Lung (tissue), 12 donors: ENCODE data around the gene FCN3. TPM values are rescaled to one million over a fixed set of nuclear protein-coding genes. Genes with fewer than 3 reads are reported as not detected.

ENCODE experiments used
- ATAC-seq: fragments of 200-7000 bp; cut with Tn5 transposase; one replicate; pipeline ENCODE4 v1.9.1; 2020; ENCODE audit warnings: moderate number of reproducible peaks; ENCODE audit not compliant: insufficient read depth, low FRiP score
- DNase-seq, 3 donors: peaks; one replicate each; pipeline ENCODE4 v3.0.0-alpha.2; 2013 to 2017
- H3K27ac ChIP-seq, 2 donors: one replicate each; pipeline ENCODE4 v1.5.1; 2013; ENCODE audit warnings: mild to moderate bottlenecking in 2 of 2, moderate library complexity in 2 of 2, control low read depth in 1 of 2, inconsistent platforms in 1 of 2, low read depth in 1 of 2, low read length in 1 of 2
- H3K27me3 ChIP-seq, 3 donors: one replicate each; pipeline ENCODE4 v1.5.1; 2013; ENCODE audit warnings: low read length in 2 of 3; ENCODE audit not compliant: control insufficient read depth in 3 of 3, insufficient read depth in 3 of 3
- H3K36me3 ChIP-seq, 4 donors: one replicate each; pipeline ENCODE4 v1.5.1; 2013; ENCODE audit warnings: low read length in 4 of 4, mild to moderate bottlenecking in 1 of 4, moderate library complexity in 1 of 4; ENCODE audit not compliant: control insufficient read depth in 4 of 4, insufficient read depth in 4 of 4
- H3K4me1 ChIP-seq, 5 donors: one replicate each; pipeline ENCODE4 v1.5.1; 2013; ENCODE audit warnings: low read length in 5 of 5, mild to moderate bottlenecking in 2 of 5, moderate library complexity in 1 of 5; ENCODE audit not compliant: control insufficient read depth in 5 of 5, insufficient read depth in 5 of 5
- H3K4me3 ChIP-seq: one replicate; pipeline ENCODE4 v1.5.1; 2013; ENCODE audit warnings: mild to moderate bottlenecking, control low read depth, moderate library complexity
- H3K9ac ChIP-seq, 2 donors: one replicate each; pipeline ENCODE4 v1.5.1; 2013; ENCODE audit warnings: low read length in 2 of 2, control low read depth in 1 of 2; ENCODE audit not compliant: insufficient read depth in 1 of 2
- H3K9me3 ChIP-seq, 4 donors: one replicate each; pipeline ENCODE4 v1.5.1; 2013; ENCODE audit warnings: low read length in 3 of 4, mild to moderate bottlenecking in 1 of 4, moderate library complexity in 1 of 4; ENCODE audit not compliant: control insufficient read depth in 4 of 4, insufficient read depth in 3 of 4
- WGBS, 2 donors: extraction: QIAGEN DNeasy Blood & Tissue Kit; methylation state at CpG; one replicate each; pipeline ENCODE4 v1.1.7; 2013; 5-methylcytosine and 5-hydroxymethylcytosine counted together
- polyA plus RNA-seq, 2 donors: library from polyadenylated mRNA; stranded (reverse); fragments of 200-250 nt; gene quantifications; one replicate each; pipeline ENCODE4 v1.2.1, GENCODE V29; 2013
- total RNA-seq, 2 donors: library from RNA; depleted of rRNA in 1 of 2; stranded (reverse); fragments of >200 nt in 1 of 2; gene quantifications; one replicate each; pipeline ENCODE4 v1.2.1, GENCODE V29; 2014 to 2021
- TF ChIP-seq, protein P1 (sequence below): IDR thresholded peaks from 2 replicates; pipeline ENCODE4 v1.5.1; 2012; ENCODE audit warnings: mild to moderate bottlenecking; ENCODE audit errors: control extremely low read depth, extremely low read depth
- donor health status: control.
- donor health status: control.
- donor health status: Bipolar disorder and iron deficiency.
- donor health status: healthy.
- donor health status: DM: yes; HTN: yes; CAD: no.

Gene FCN3
- total and polyA plus RNA-seq, 4 donors = 36.6 to 611 (median 470) TPM

DNA sequence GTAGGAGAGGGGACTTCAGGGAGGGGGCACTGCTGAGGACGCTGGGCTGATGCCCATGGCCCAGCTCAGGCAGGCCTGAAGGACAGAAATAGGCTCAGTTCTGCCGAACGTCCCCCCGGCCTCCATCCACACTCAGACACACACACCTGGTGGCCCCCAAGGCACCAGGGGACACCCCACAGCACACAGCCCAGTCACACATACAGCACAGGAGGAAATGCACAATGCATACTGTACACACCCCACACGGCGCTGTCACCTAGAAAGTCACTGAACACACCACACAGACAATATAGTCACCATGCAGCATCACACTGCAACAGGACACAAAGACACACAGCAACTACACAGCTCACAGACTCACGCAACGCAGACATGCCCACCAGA is 32.2 kb downstream of the FCN3 start:
- H3K36me3 ChIP-seq = peaks cover 0 to 3% (median 0%) of the 10 kb centered on the region in 4 donors
- H3K9ac ChIP-seq = peak overlapping the region in 1 of 2 donors; percentile 16
- DNase-seq (no peak), ATAC-seq (no peak)
- no peaks in the 10 kb centered on the region for H3K9me3 ChIP-seq
- H3K27ac ChIP-seq = peak overlapping the region in 1 of 2 donors; percentile 87
- TF ChIP-seq, protein P1, sequence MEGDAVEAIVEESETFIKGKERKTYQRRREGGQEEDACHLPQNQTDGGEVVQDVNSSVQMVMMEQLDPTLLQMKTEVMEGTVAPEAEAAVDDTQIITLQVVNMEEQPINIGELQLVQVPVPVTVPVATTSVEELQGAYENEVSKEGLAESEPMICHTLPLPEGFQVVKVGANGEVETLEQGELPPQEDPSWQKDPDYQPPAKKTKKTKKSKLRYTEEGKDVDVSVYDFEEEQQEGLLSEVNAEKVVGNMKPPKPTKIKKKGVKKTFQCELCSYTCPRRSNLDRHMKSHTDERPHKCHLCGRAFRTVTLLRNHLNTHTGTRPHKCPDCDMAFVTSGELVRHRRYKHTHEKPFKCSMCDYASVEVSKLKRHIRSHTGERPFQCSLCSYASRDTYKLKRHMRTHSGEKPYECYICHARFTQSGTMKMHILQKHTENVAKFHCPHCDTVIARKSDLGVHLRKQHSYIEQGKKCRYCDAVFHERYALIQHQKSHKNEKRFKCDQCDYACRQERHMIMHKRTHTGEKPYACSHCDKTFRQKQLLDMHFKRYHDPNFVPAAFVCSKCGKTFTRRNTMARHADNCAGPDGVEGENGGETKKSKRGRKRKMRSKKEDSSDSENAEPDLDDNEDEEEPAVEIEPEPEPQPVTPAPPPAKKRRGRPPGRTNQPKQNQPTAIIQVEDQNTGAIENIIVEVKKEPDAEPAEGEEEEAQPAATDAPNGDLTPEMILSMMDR = no peak
- peaks cover 0 to 9% (median 4%) of the 10 kb centered on the region in 5 donors for H3K4me1 ChIP-seq
- H3K27me3 ChIP-seq = no peaks in the 10 kb centered on the region
- 33 to 56% methylated on average over 8 of the region's 8 CpGs for WGBS, 2 donors
- no peak overlapping the region for H3K4me3 ChIP-seq

DNA sequence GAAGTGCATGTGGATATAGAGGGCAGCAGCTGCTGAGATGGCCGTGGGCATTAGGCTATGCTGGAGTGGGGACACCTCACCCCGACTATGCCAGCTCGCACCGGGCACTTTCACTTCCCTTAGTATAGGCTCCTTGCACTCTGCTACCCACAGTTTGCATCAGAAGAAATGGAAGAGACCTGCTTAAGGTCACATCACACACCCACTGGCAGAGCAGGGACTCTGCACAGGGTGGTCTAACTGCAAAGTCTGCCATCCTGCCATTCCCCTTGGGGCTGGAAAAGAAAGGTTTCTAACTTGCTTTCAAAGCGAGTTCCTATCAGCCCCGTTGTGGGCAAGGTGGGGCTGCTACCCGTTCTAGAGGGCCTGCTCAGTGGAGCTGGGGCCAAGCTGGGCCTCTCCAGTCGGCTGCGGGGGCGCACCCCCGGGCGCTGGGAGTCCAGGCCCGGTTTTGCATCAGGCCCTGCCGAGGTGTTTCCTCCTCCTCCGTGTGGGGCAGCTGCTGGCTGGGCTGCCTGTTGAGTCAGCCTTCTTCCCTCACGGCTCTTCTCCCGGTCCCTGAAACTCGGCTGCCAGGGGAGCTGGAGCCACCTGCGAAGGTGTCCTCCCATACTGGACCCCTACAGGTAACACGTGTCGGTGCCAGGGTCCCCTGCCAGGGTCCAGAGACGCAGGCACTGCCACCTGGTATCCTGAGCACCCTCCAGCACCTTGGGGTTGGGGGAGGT is 32.9 kb downstream of the FCN3 start, which contains the start of gene SYTL1:
SYTL1 (plus strand) TSS at position 498 of the 728 bp plus-strand sequence. CDS start 3,313 bp downstream, outside the sequence.
- Histone ChIP-seq H3K36me3 (peaks cover 0 to 5% (median 2%) of the 10 kb centered on the region in 4 donors), H3K9ac (peak within 1 kb of the TSS in 1 of 2 donors; percentile 16), H3K4me1 (peaks cover 0 to 9% (median 4%) of the 10 kb centered on the region in 5 donors), H3K27ac (peak within 1 kb of the TSS in 1 of 2 donors; percentile 87), H3K4me3 (peak within 1 kb of the TSS; percentile 39), H3K27me3 (no peaks in the 10 kb centered on the region), H3K9me3 (no peaks in the 10 kb centered on the region)
- DNase-seq (peak in 2 of 3 donors; percentile 27 to 38), ATAC-seq (peak; percentile 76)
- TF ChIP-seq, protein P1 = no peak
- 16 to 24% methylated on average over 22 of the region's 22 CpGs for WGBS, 2 donors

DNA sequence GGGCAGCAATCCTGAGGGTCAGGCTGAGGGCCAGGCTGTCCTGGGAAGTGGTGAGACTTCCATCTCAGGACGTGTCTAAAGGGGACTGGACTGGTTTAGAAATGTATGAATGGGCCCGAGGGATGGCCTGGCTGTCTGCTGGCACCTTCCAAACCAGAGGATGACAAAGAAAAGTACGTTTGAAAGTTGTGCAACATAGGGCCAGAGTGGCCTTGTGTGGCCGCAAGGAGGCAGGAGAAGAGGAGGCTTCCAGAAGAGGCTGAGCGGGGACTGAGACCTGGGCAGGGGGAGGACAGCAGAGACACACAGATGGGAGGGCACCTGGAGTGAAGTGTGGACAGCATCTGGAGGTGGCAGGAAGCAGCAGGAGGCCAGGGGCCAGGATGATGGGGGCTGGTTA is 35.4 kb downstream of the FCN3 start:
- TF ChIP-seq, protein P1 = no peak
- Histone ChIP-seq H3K4me1 (peaks cover 0 to 9% (median 4%) of the 10 kb centered on the region in 5 donors), H3K9me3 (no peaks in the 10 kb centered on the region), H3K9ac (no peak overlapping the region), H3K4me3 (no peak overlapping the region), H3K27ac (no peak overlapping the region), H3K27me3 (no peaks in the 10 kb centered on the region), H3K36me3 (peaks cover 0 to 29% (median 15%) of the 10 kb centered on the region in 4 donors)
- ATAC-seq = no peak
- no peak for DNase-seq
- 45 to 54% methylated on average over 5 of the region's 5 CpGs for WGBS, 2 donors
